G401.6 (cell line): ENCODE measurements around the gene SLC25A29.
"Not testable (repeated sequence)": the region's sequence is repeated elsewhere in the genome, so short reads cannot be mapped to it uniquely, and the experiment has no call there.

Experiments
- FAIRE-seq: peaks from 2 replicates; lab custom pipeline; 2012; peaks lifted over from hg19 to GRCh38; lab: Jason Lieb, UNC

Gene SLC25A29

GRCh38 chr14:100309028-100309737 is 2.9 kb upstream of the SLC25A29 start:
- FAIRE-seq: no peak

GRCh38 chr14:100308427-100308792 is 2.2 kb upstream of the SLC25A29 start:
- FAIRE-seq: not testable (repeated sequence)

GRCh38 chr14:100307766-100308426 is 1.7 kb upstream of the SLC25A29 start:
- FAIRE-seq: no peak

- FAIRE-seq: no peak
Observed at GRCh38 chr14:100306998-100307765, 938 bp upstream of the SLC25A29 start.

GRCh38 chr14:100305324-100306100 is 732 bp downstream of the SLC25A29 start:
- FAIRE-seq: no peak

GRCh38 chr14:100304825-100305323 is 1.4 kb downstream of the SLC25A29 start:
- FAIRE-seq: peak; percentile 60

- FAIRE-seq: no peak
Observed at GRCh38 chr14:100303925-100304324, 2.3 kb downstream of the SLC25A29 start.

- no peak for FAIRE-seq
Observed at GRCh38 chr14:100303179-100303578, 3.1 kb downstream of the SLC25A29 start.

- FAIRE-seq: no peak
Observed at GRCh38 chr14:100302616-100303015, 3.6 kb downstream of the SLC25A29 start.

- no peak for FAIRE-seq
Observed at GRCh38 chr14:100299238-100299560, 7.0 kb downstream of the SLC25A29 start.

GRCh38 chr14:100298551-100299237 is 7.5 kb downstream of the SLC25A29 start:
- no peak for FAIRE-seq

- no peak for FAIRE-seq
Observed at GRCh38 chr14:100297320-100298300, 8.6 kb downstream of the SLC25A29 start.

GRCh38 chr14:100296729-100297128 is 9.5 kb downstream of the SLC25A29 start:
- not testable (repeated sequence) for FAIRE-seq

- no peak for FAIRE-seq
Observed at GRCh38 chr14:100296106-100296651, 10.1 kb downstream of the SLC25A29 start.

- no peak for FAIRE-seq
Observed at GRCh38 chr14:100295376-100296105, 10.7 kb downstream of the SLC25A29 start.

GRCh38 chr14:100294963-100295330 is 11.3 kb downstream of the SLC25A29 start:
- no peak for FAIRE-seq

- FAIRE-seq: no peak
Observed at GRCh38 chr14:100294213-100294962, 11.9 kb downstream of the SLC25A29 start.

GRCh38 chr14:100293497-100294212 is 12.6 kb downstream of the SLC25A29 start:
- no peak for FAIRE-seq
